ENCODE data around the gene SSBP3.

GRCh38 chr1:54405898-54406293 lies 298 bp downstream of the SSBP3 start:
- TF ChIP-seq CTCF (IDR thresholded peaks at IDR 0.05) (no peak), POLR2A (IDR thresholded peaks at IDR 0.05) (no peak), EP300 (IDR thresholded peaks at IDR 0.05) (no peak)

Measured in tibial nerve (tissue), 4 donors.